PC-3 (cell line): Measurements from ENCODE around the gene PSPH. TPM values are rescaled to one million over a fixed set of nuclear protein-coding genes. Genes with fewer than 3 reads are reported as not detected.

Experiments used
- ATAC-seq: fragments of 200-7000 bp; cut with Tn5 transposase; 2 replicates; pipeline ENCODE4 v1.9.1; 2020; ENCODE audit warnings: mild to moderate bottlenecking, moderate library complexity
- BruUV-seq: library from RNA; stranded (reverse); fragments of 400-500 nt; replicated peaks from 2 replicates; lab custom pipeline; 2021; lab: Mats Ljungman, UMichigan
- CTCF ChIA-PET: fragments of 300-600 bp; sonication (Branson Sonifier 250); formaldehyde crosslinking; loops from one replicate; lab custom pipeline; 2022; ENCODE audit warnings: antibody characterized with exemption; lab: Charles Lee
- POLR2A ChIA-PET: fragments of 300-600 bp; sonication (Branson Sonifier 250); formaldehyde crosslinking; loops from one replicate; lab custom pipeline; 2022; ENCODE audit warnings: antibody characterized with exemption; ENCODE audit not compliant: unreplicated experiment; lab: Charles Lee
- DNase-seq: peaks from one replicate; pipeline ENCODE4 v3.0.0-alpha.2; 2015
- H2AFZ ChIP-seq: fragments of 300-600 bp; sonication (generic); 2 replicates; pipeline ENCODE4 v1.6.0; 2016; ENCODE audit warnings: antibody characterized with exemption, low read length
- H3F3A ChIP-seq: fragments of 300-600 bp; sonication (generic); one replicate; pipeline ENCODE4 v1.6.0; 2017; ENCODE audit warnings: antibody characterized with exemption, low read length, control low read depth, mild to moderate bottlenecking; ENCODE audit not compliant: unreplicated experiment
- H3K27ac ChIP-seq: fragments of 300-600 bp; sonication (generic); 2 replicates; pipeline ENCODE4 v1.5.1; 2016; ENCODE audit warnings: mild to moderate bottlenecking, low read length
- H3K27me3 ChIP-seq: fragments of 300-600 bp; sonication (generic); 2 replicates; pipeline ENCODE4 v1.6.1; 2016; ENCODE audit warnings: low read length, mixed read lengths
- H3K36me3 ChIP-seq: fragments of 300-600 bp; sonication (generic); 2 replicates; pipeline ENCODE4 v1.6.1; 2016; ENCODE audit warnings: low read depth, mixed run types, low read length, mixed read lengths
- H3K4me1 ChIP-seq: fragments of 300-600 bp; sonication (generic); 2 replicates; pipeline ENCODE4 v1.5.1; 2016; ENCODE audit warnings: low read length; ENCODE audit not compliant: insufficient read depth
- H3K4me2 ChIP-seq: fragments of 300-600 bp; sonication (generic); 2 replicates; pipeline ENCODE4 v1.6.0; 2016; ENCODE audit warnings: low read length
- H3K4me3 ChIP-seq: fragments of 300-600 bp; sonication (generic); 2 replicates; pipeline ENCODE4 v1.5.1; 2016; ENCODE audit warnings: mild to moderate bottlenecking, low read length, mixed read lengths
- H3K79me2 ChIP-seq: fragments of 300-600 bp; sonication (generic); 2 replicates; pipeline ENCODE4 v1.6.1; 2017; ENCODE audit warnings: low read length, mixed read lengths
- H3K9ac ChIP-seq: fragments of 300-600 bp; sonication (generic); 2 replicates; pipeline ENCODE4 v1.6.0; 2016; ENCODE audit warnings: mild to moderate bottlenecking, low read length
- H3K9me2 ChIP-seq: fragments of 300-600 bp; sonication (generic); replicated peaks from 2 replicates; pipeline ENCODE4 v1.6.1; 2016; ENCODE audit warnings: mixed run types, low read length, mixed read lengths
- H3K9me3 ChIP-seq: fragments of 300-600 bp; sonication (generic); 2 replicates; pipeline ENCODE4 v1.6.1; 2016; ENCODE audit warnings: low read length, mixed read lengths
- H4K20me1 ChIP-seq: fragments of 300-600 bp; sonication (generic); 2 replicates; pipeline ENCODE4 v1.6.1; 2016; ENCODE audit warnings: low read length, mixed read lengths
- EZH2 ChIP-seq: fragments of 300-600 bp; sonication (generic); IDR thresholded peaks from one replicate; pipeline ENCODE4 v1.6.1; 2017; ENCODE audit warnings: antibody characterized with exemption, mild to moderate bottlenecking, low read length; ENCODE audit not compliant: unreplicated experiment
- EZH2phosphoT487 ChIP-seq: fragments of 300-600 bp; sonication (generic); IDR thresholded peaks from 2 replicates; pipeline ENCODE4 v1.6.1; 2018; ENCODE audit warnings: mild to moderate bottlenecking, antibody characterized with exemption, low read length, borderline replicate concordance
- intact Hi-C: fragments of 100-400 bp; cut with micrococcal nuclease; formaldehyde crosslinking; loops from 2 replicates; pipeline ENCODE4 v1.9.0; 2023
- total RNA-seq: library from RNA; depleted of rRNA; stranded (reverse); fragments of >200 nt; gene quantifications from 2 replicates; pipeline ENCODE4 v1.2.3, GENCODE V29; 2014
- TF ChIP-seq, protein P1 (sequence below): fragments of 300-600 bp; sonication (generic); conservative IDR thresholded peaks from 2 replicates; pipeline ENCODE4 v1.5.1; 2017; ENCODE audit warnings: antibody characterized with exemption, low read depth, mild to moderate bottlenecking, low read length

Gene PSPH
- total RNA-seq, 1 experiment from 2014 or later: 66.3 TPM

GRCh38 chr7:55964261-55965099 lies 86.8 kb downstream of the PSPH start, which contains the start of gene NIPSNAP2:
TSS of gene NIPSNAP2 (plus strand) at chr7:55964585. CDS start at chr7:55964610, 25 bp downstream.
- ChIA-PET CTCF (interaction anchor here (0.5 to 1.5 kb wide), 4 partner anchors 12 to 323 kb away, joined by 3 to 8 read pairs (median 3); no protein-coding TSS in a partner anchor), POLR2A (interaction anchor here (0.6 to 1.0 kb wide), 4 partner anchors 14 to 221 kb away, joined by 4 to 10 read pairs (median 6); no protein-coding TSS in a partner anchor)
- Histone ChIP-seq H4K20me1 (no peaks in the 10 kb centered on the region), H3K9me2 (no peaks in the 10 kb centered on the region), H3K4me3 (peak within 1 kb of the TSS; percentile 84), H3F3A (peaks cover 8% of the 10 kb centered on the region), H2AFZ (peak within 1 kb of the TSS; percentile 67; the same call in 1 of the 2 replicates), H3K4me1 (peaks cover 15% of the 10 kb centered on the region), H3K9ac (peak within 1 kb of the TSS; percentile 88), H3K79me2 (peaks cover 35% of the 10 kb centered on the region), H3K4me2 (peak within 1 kb of the TSS; percentile 88), H3K27ac (peak within 1 kb of the TSS; percentile 73), H3K36me3 (no peaks in the 10 kb centered on the region), H3K27me3 (no peaks in the 10 kb centered on the region), H3K9me3 (no peaks in the 10 kb centered on the region)
- BruUV-seq: no TSS peak
- TF ChIP-seq EZH2phosphoT487: no peak
- TF ChIP-seq, protein P1, sequence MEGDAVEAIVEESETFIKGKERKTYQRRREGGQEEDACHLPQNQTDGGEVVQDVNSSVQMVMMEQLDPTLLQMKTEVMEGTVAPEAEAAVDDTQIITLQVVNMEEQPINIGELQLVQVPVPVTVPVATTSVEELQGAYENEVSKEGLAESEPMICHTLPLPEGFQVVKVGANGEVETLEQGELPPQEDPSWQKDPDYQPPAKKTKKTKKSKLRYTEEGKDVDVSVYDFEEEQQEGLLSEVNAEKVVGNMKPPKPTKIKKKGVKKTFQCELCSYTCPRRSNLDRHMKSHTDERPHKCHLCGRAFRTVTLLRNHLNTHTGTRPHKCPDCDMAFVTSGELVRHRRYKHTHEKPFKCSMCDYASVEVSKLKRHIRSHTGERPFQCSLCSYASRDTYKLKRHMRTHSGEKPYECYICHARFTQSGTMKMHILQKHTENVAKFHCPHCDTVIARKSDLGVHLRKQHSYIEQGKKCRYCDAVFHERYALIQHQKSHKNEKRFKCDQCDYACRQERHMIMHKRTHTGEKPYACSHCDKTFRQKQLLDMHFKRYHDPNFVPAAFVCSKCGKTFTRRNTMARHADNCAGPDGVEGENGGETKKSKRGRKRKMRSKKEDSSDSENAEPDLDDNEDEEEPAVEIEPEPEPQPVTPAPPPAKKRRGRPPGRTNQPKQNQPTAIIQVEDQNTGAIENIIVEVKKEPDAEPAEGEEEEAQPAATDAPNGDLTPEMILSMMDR: peak; percentile 32; the same call in 1 of the 2 replicates
- DNase-seq (peak; percentile 71), ATAC-seq (peak; percentile 63)
- intact Hi-C loops: loop anchor here (1.0 to 5.0 kb wide), 2 partner anchors 88 to 323 kb away; partner anchors contain the start of genes CCT6A and PSPH

GRCh38 chr7:55963584-55964168 lies 87.6 kb downstream of the PSPH start:
- Histone ChIP-seq H3K9me3 (no peaks in the 10 kb centered on the region), H3K9me2 (no peaks in the 10 kb centered on the region), H3K4me3 (peak overlapping the region; percentile 61), H3K27me3 (no peaks in the 10 kb centered on the region), H3K79me2 (peaks cover 28% of the 10 kb centered on the region), H3K9ac (peak overlapping the region; percentile 53; the same call in 1 of the 2 replicates), H3K36me3 (no peaks in the 10 kb centered on the region), H3F3A (peaks cover 8% of the 10 kb centered on the region), H4K20me1 (no peaks in the 10 kb centered on the region), H3K4me2 (peak overlapping the region; percentile 79), H2AFZ (peak overlapping the region; percentile 67; the same call in 1 of the 2 replicates), H3K27ac (no peak overlapping the region), H3K4me1 (peaks cover 15% of the 10 kb centered on the region)
- ATAC-seq (no peak), DNase-seq (no peak)
- ChIA-PET CTCF (interaction anchor here (0.6 to 1.5 kb wide), 3 partner anchors 13 to 322 kb away, joined by 3 to 8 read pairs (median 3); no protein-coding TSS in a partner anchor), POLR2A (no interaction called here)
- intact Hi-C loops: loop anchor here (1.0 kb wide), 1 partner anchor 322 kb away; no protein-coding TSS in a partner anchor
- TF ChIP-seq, protein P1: no peak
- TF ChIP-seq EZH2phosphoT487 (no peak), EZH2 (no peak)
- BruUV-seq: TSS peak; percentile 50
